HCT116 (cell line): ENCODE data around the gene VPS35L. TPM values are rescaled to one million over a fixed set of nuclear protein-coding genes. Genes with fewer than 3 reads are reported as not detected.

ENCODE experiments used
- ATAC-seq: fragments of 200-7000 bp; cut with Tn5 transposase; 2 replicates; pipeline ENCODE4 v1.9.1; 2020; ENCODE audit warnings: mild to moderate bottlenecking, moderate library complexity
- BruUV-seq: library from RNA; stranded (reverse); fragments of 400-500 nt; replicated peaks from 2 replicates; lab custom pipeline; 2021; lab: Mats Ljungman, UMichigan
- CTCF ChIA-PET: fragments of 300-600 bp; sonication (Branson Sonifier 250); formaldehyde crosslinking; loops from one replicate; lab custom pipeline; 2021; ENCODE audit warnings: antibody characterized with exemption; lab: Charles Lee
- POLR2A ChIA-PET: fragments of 300-600, 350-600 bp; sonication (Branson Sonifier 250); formaldehyde crosslinking; loops from one replicate; lab custom pipeline; 2021; ENCODE audit warnings: antibody characterized with exemption; lab: Charles Lee
- RAD21 ChIA-PET, 2 experiments: fragments of 300-600 bp; sonication (Branson Sonifier 250); formaldehyde crosslinking; loops; one replicate each; lab custom pipeline; 2023; ENCODE audit warnings: low total read pairs in 2 of 2; ENCODE audit not compliant: uncharacterized antibody in 2 of 2, unreplicated experiment in 2 of 2, low non-redundant PET in 1 of 2; lab: Charles Lee
- DNase-seq: peaks from one replicate; pipeline ENCODE4 v3.0.0-alpha.2; 2010; ENCODE audit warnings: low read depth, low spot score
- H2AFZ ChIP-seq: fragments of 200-600 bp; shearing (Covaris generic), sonication (generic); 2 replicates; pipeline ENCODE4 v1.6.1; 2017; ENCODE audit warnings: low read depth, mixed run types, mixed read lengths, antibody characterized with exemption, low read length; ENCODE audit not compliant: poor library complexity, severe bottlenecking
- H3K27ac ChIP-seq: 2 replicates; pipeline ENCODE4 v1.5.1; 2012; ENCODE audit warnings: low read depth, low read length
- H3K27me3 ChIP-seq: fragments of 200-600 bp; sonication (generic); 2 replicates; pipeline ENCODE4 v1.6.1; 2016; ENCODE audit warnings: mixed run types, low read length, mixed read lengths; ENCODE audit not compliant: insufficient read depth
- H3K36me3 ChIP-seq, 2 experiments: fragments of 200-500 bp in 1 of 2; fragments of 200-600 bp in 1 of 2; sonication (Bioruptor generic) in 1 of 2; sonication (generic) in 1 of 2; 2 replicates each; pipeline versions ENCODE4 v1.5.1 to v1.6.1; 2014 to 2016; ENCODE audit warnings: low read length in 2 of 2, inconsistent platforms in 1 of 2, mixed read lengths in 1 of 2, mixed run types in 1 of 2; ENCODE audit not compliant: insufficient read depth in 2 of 2, control insufficient read depth in 1 of 2
- H3K4me1 ChIP-seq, 2 experiments: fragments of 200-600 bp in 1 of 2; sonication (generic) in 1 of 2; 2 replicates each; pipeline versions ENCODE4 v1.5.1 to v1.6.1; 2012 to 2017; ENCODE audit warnings: low read length in 2 of 2, inconsistent platforms in 1 of 2, mild to moderate bottlenecking in 1 of 2, mixed read lengths in 1 of 2, mixed run types in 1 of 2, moderate library complexity in 1 of 2; ENCODE audit not compliant: insufficient read depth in 2 of 2, control insufficient read depth in 1 of 2
- H3K4me2 ChIP-seq: fragments of 200-600 bp; sonication (generic); 2 replicates; pipeline ENCODE4 v1.6.1; 2017; ENCODE audit warnings: mixed run types, low read length, mixed read lengths
- H3K4me3 ChIP-seq, 2 experiments: fragments of 200-600 bp in 1 of 2; sonication (generic) in 1 of 2; replicated peaks in 1 of 2; 2 replicates each; pipeline ENCODE4 v1.5.1; 2011 to 2016; ENCODE audit warnings: low read length in 2 of 2, control low read depth in 1 of 2, low read depth in 1 of 2, mild to moderate bottlenecking in 1 of 2, mixed read lengths in 1 of 2, mixed run types in 1 of 2
- H3K79me2 ChIP-seq: fragments of 200-600 bp; sonication (generic); 2 replicates; pipeline ENCODE4 v1.6.1; 2017; ENCODE audit warnings: mild to moderate bottlenecking, mixed run types, low read length, moderate library complexity, mixed read lengths; ENCODE audit not compliant: insufficient read depth
- H3K9ac ChIP-seq: fragments of 200-600 bp; sonication (generic); 2 replicates; pipeline ENCODE4 v1.6.1; 2016; ENCODE audit warnings: low read length, mixed read lengths
- H3K9me2 ChIP-seq: fragments of 200-600 bp; sonication (generic), shearing (Covaris generic); 2 replicates; pipeline ENCODE4 v1.6.1; 2017; ENCODE audit warnings: mixed run types, mild to moderate bottlenecking, moderate library complexity; ENCODE audit not compliant: insufficient read depth
- H3K9me3 ChIP-seq, 2 experiments: fragments of 200-500 bp in 1 of 2; fragments of 200-600 bp in 1 of 2; sonication (Bioruptor generic) in 1 of 2; sonication (generic) in 1 of 2; 2 replicates each; pipeline ENCODE4 v1.6.1; 2014 to 2017; ENCODE audit warnings: low read length in 2 of 2, mixed read lengths in 2 of 2, inconsistent platforms in 1 of 2, low read depth in 1 of 2, mild to moderate bottlenecking in 1 of 2, mixed run types in 1 of 2, moderate library complexity in 1 of 2; ENCODE audit not compliant: control insufficient read depth in 1 of 2, insufficient read depth in 1 of 2
- H4K20me1 ChIP-seq: fragments of 200-600 bp; sonication (generic), shearing (Covaris generic); 2 replicates; pipeline ENCODE4 v1.6.1; 2017; ENCODE audit warnings: mixed run types, mild to moderate bottlenecking, moderate library complexity; ENCODE audit not compliant: insufficient read depth
- CEBPB ChIP-seq: IDR thresholded peaks from 2 replicates; pipeline ENCODE4 v1.6.1; 2012; ENCODE audit warnings: low read depth
- CTCF ChIP-seq, 3 experiments: fragments of 200-600 bp in 1 of 3; sonication (generic) in 1 of 3; IDR thresholded peaks in 2 of 3; conservative IDR thresholded peaks in 1 of 3; 2 replicates each; pipeline ENCODE4 v1.5.1; 2012 to 2017; ENCODE audit warnings: low read depth in 2 of 3, low read length in 2 of 3, antibody characterized with exemption in 1 of 3, borderline replicate concordance in 1 of 3, control low read depth in 1 of 3, mild to moderate bottlenecking in 1 of 3, mixed read lengths in 1 of 3, mixed run types in 1 of 3, moderate library complexity in 1 of 3; ENCODE audit not compliant: insufficient read depth in 1 of 3
- ELF1 ChIP-seq: IDR thresholded peaks from 2 replicates; pipeline ENCODE4 v1.6.1; 2012; ENCODE audit warnings: low read depth, borderline replicate concordance
- EZH2 ChIP-seq: fragments of 200-600 bp; sonication (generic); IDR thresholded peaks from 2 replicates; pipeline ENCODE4 v1.6.1; 2017; ENCODE audit warnings: antibody characterized with exemption, mixed run types
- JUND ChIP-seq: IDR thresholded peaks from 2 replicates; pipeline ENCODE4 v1.6.1; 2012
- MAX ChIP-seq: IDR thresholded peaks from 2 replicates; pipeline ENCODE4 v1.6.1; 2012
- SP1 ChIP-seq: IDR thresholded peaks from 2 replicates; pipeline ENCODE4 v1.6.1; 2012; ENCODE audit warnings: low read depth
- SRF ChIP-seq: IDR thresholded peaks from 2 replicates; pipeline ENCODE4 v1.6.1; 2012; ENCODE audit warnings: low read depth
- YY1 ChIP-seq: IDR thresholded peaks from 2 replicates; pipeline ENCODE4 v1.6.1; 2011; ENCODE audit warnings: low read length, low read depth, moderate library complexity, mild to moderate bottlenecking; ENCODE audit not compliant: insufficient replicate concordance; ENCODE audit errors: extremely low read depth
- ZFX ChIP-seq: fragments of 450-650 bp; IDR thresholded peaks from 2 replicates; pipeline ENCODE4 v1.6.1; 2017
- intact Hi-C: fragments of 100-400 bp; cut with micrococcal nuclease; formaldehyde crosslinking; loops from 2 replicates; pipeline ENCODE4 v1.10.0; 2022
- total RNA-seq: library from RNA; stranded (reverse); gene quantifications from one replicate; pipeline ENCODE4 v1.2.1, GENCODE V29; 2021; ENCODE audit not compliant: unreplicated experiment
- TF ChIP-seq, protein P1 (sequence below): IDR thresholded peaks from 2 replicates; pipeline ENCODE4 v1.6.1; 2012; ENCODE audit warnings: low read depth

VPS35L gene
- total RNA-seq, 1 experiment from 2014 or later, result 21.4 TPM

DNA sequence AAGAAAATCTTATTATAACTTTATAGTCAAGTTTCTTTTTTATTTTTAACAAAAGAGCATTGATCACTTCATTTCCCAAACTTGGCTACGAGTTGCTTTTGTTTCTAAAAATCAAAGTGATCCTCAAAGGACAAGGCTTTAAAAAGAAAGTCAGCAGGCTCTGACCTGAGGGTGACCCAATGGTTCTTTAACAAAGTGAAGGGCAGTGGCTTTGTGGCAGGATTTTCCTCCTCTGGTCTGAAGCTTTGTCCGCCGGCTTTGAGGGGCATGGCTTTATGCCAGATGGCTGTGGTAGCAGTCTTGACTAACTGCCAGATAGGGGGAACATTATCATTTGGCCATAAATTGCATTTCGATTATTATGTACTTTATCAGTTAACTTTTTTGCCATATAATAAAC is 191.1 kb downstream of the VPS35L start (continued):
- TF ChIP-seq EZH2 (no peak), MAX (no peak)
- TF ChIP-seq, protein P1, sequence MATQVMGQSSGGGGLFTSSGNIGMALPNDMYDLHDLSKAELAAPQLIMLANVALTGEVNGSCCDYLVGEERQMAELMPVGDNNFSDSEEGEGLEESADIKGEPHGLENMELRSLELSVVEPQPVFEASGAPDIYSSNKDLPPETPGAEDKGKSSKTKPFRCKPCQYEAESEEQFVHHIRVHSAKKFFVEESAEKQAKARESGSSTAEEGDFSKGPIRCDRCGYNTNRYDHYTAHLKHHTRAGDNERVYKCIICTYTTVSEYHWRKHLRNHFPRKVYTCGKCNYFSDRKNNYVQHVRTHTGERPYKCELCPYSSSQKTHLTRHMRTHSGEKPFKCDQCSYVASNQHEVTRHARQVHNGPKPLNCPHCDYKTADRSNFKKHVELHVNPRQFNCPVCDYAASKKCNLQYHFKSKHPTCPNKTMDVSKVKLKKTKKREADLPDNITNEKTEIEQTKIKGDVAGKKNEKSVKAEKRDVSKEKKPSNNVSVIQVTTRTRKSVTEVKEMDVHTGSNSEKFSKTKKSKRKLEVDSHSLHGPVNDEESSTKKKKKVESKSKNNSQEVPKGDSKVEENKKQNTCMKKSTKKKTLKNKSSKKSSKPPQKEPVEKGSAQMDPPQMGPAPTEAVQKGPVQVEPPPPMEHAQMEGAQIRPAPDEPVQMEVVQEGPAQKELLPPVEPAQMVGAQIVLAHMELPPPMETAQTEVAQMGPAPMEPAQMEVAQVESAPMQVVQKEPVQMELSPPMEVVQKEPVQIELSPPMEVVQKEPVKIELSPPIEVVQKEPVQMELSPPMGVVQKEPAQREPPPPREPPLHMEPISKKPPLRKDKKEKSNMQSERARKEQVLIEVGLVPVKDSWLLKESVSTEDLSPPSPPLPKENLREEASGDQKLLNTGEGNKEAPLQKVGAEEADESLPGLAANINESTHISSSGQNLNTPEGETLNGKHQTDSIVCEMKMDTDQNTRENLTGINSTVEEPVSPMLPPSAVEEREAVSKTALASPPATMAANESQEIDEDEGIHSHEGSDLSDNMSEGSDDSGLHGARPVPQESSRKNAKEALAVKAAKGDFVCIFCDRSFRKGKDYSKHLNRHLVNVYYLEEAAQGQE, result no peak

DNA sequence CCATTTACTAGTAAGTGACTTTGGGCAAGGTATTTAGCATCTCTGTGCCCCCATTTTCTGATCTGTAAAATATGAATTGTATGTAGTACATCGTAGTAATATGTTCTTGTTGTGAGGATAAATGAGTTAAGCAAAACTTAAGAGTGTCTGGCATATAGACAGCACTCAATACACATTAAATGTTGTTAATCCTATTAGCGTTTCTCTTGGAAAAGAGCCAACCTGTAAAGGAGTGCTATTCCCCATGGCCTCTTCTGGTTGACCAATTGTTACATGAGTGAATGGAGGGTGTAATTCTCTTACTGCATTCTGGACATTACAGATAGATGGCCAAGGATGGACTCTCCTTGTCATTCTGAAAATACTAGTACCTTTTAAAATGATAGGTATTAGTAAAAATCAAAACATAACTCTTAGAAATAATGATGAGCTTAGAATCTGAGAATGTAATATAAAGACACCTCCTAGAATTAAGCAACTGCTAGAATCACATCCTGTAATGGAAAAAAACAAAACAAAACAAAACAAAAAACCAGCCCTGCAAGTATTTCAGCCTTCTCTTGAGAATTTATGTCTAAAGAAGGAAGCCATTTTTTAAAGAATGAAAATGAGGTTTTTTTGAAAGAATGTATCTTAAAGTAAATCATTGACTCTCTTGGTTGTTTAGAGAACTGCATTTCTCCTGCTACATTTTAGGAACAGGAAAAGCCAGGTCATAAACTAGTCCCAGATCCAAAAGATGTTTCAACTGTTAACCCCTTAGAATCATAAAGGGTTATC is 193.1 kb downstream of the VPS35L start:
- no peak for ATAC-seq
- DNase-seq, result no peak
- no peaks in the 10 kb centered on the region for H3K79me2 ChIP-seq
- no peak overlapping the region for H3K27ac ChIP-seq
- H3K9me3 ChIP-seq, result no peaks in the 10 kb centered on the region
- H3K4me2 ChIP-seq, result no peak overlapping the region
- no peaks in the 10 kb centered on the region for H3K27me3 ChIP-seq
- no peaks in the 10 kb centered on the region for H3K36me3 ChIP-seq
- BruUV-seq, result no TSS peak
- intact Hi-C loops, result no loop called here
- CTCF ChIA-PET, result no interaction called here
- POLR2A ChIA-PET, result no interaction called here
- no peaks in the 10 kb centered on the region for H3K9me2 ChIP-seq
- no peak overlapping the region for H3K9ac ChIP-seq
- RAD21 ChIA-PET, result no interaction called here
- H2AFZ ChIP-seq, result no peak overlapping the region
- TF ChIP-seq EZH2, result no peak
- TF ChIP-seq ZFX, result no peak
- TF ChIP-seq YY1, result no peak
- no peak for TF ChIP-seq SP1
- no peak for TF ChIP-seq SRF
- no peak for TF ChIP-seq JUND
- no peak for TF ChIP-seq MAX
- TF ChIP-seq CEBPB, result no peak
- TF ChIP-seq ELF1, result no peak
- TF ChIP-seq, protein P1, result no peak
- TF ChIP-seq CTCF (IDR thresholded peaks at IDR 0.05 in 2 of 3, conservative IDR thresholded peaks at IDR 0.05 in 1 of 3; ENCODE audit: borderline replicate concordance in 1 of 3, insufficient read depth in 1 of 3, low read depth in 2 of 3, low read length in 2 of 3), result no peak
- TF ChIP-seq, all 23 proteins: peak for 0
- no peaks in the 10 kb centered on the region for H3K4me1 ChIP-seq
- H3K4me3 ChIP-seq, result no peak overlapping the region
- H4K20me1 ChIP-seq, result no peaks in the 10 kb centered on the region
